SK-MEL-5 (cell line): ENCODE measurements around the gene TEKT4. TPM values are rescaled to one million over a fixed set of nuclear protein-coding genes. Genes with fewer than 3 reads are reported as not detected.

Experiments
- small RNA-seq, 2 experiments: library from RNA; depleted of rRNA; stranded (forward); fragments of <200 nt; gene quantifications; one replicate each; pipeline ENCODE3, GENCODE V24; 2014
- total RNA-seq: library from RNA; depleted of rRNA; stranded (reverse); fragments of >200 nt; shearing (Covaris generic); gene quantifications from 2 replicates; pipeline ENCODE4 v1.2.3, GENCODE V29; 2014; rRNA removed

TEKT4 gene
- total RNA-seq, 1 experiment from 2014 or later, result not detected

Small RNAs within 50 kb of the gene (small RNA-seq; reads per million reads assigned to genes)
- gene RNU6-1320P, result 0 reads per million in 2 experiments

Other genes with a start within 250 kb of the TEKT4 start
- gene MAL, start 154.3 kb downstream of the TEKT4 start, total RNA-seq, result not detected in 2 replicates